NCI-H446 treated with DMSO at 0.1 percent for 48 hours (cell line): Measurements from ENCODE around the gene GNPNAT1.
A peak's percentile ranks its signal among the peaks of the same experiment; 100 is the strongest.
"Not testable (repeated sequence)": the region's sequence is repeated elsewhere in the genome, so short reads cannot be mapped to it uniquely, and the experiment has no call there.

Experiments
- DNase-seq: peaks from one replicate; lab custom pipeline; 2025; lab: John Stamatoyannopoulos, UW

The GNPNAT1 gene

GRCh38 chr14:52790011-52790755, 1.2 kb downstream of the GNPNAT1 start:
- no peak for DNase-seq

GRCh38 chr14:52789118-52789517, 2.3 kb downstream of the GNPNAT1 start:
- DNase-seq = no peak

- no peak for DNase-seq
Observed at GRCh38 chr14:52786887-52787286, 4.5 kb downstream of the GNPNAT1 start.

GRCh38 chr14:52783206-52783605, 8.2 kb downstream of the GNPNAT1 start:
- DNase-seq = no peak

GRCh38 chr14:52781629-52782028, 9.8 kb downstream of the GNPNAT1 start:
- DNase-seq = no peak

GRCh38 chr14:52780893-52781292, 10.5 kb downstream of the GNPNAT1 start:
- DNase-seq = no peak

GRCh38 chr14:52778702-52779101, 12.7 kb downstream of the GNPNAT1 start:
- DNase-seq = no peak

- DNase-seq = no peak
Observed at GRCh38 chr14:52776816-52777215, 14.6 kb downstream of the GNPNAT1 start.

- no peak for DNase-seq
Observed at GRCh38 chr14:52769887-52770286, 21.5 kb downstream of the GNPNAT1 start.

GRCh38 chr14:52767058-52767833, 24.2 kb downstream of the GNPNAT1 start:
- DNase-seq = no peak

GRCh38 chr14:52762923-52763322, 28.5 kb downstream of the GNPNAT1 start:
- DNase-seq = not testable (repeated sequence)

GRCh38 chr14:52759145-52759544, 32.3 kb downstream of the GNPNAT1 start:
- no peak for DNase-seq

- DNase-seq = no peak
Observed at GRCh38 chr14:52755607-52756316, 35.6 kb downstream of the GNPNAT1 start.

- no peak for DNase-seq
Observed at GRCh38 chr14:52748647-52749292, 42.6 kb downstream of the GNPNAT1 start.

- no peak for DNase-seq
Observed at GRCh38 chr14:52741865-52742264, 49.5 kb downstream of the GNPNAT1 start.

- no peak for DNase-seq
Observed at GRCh38 chr14:52740751-52741150, 50.7 kb downstream of the GNPNAT1 start.

- no peak for DNase-seq
Observed at GRCh38 chr14:52738409-52738808, 53.0 kb downstream of the GNPNAT1 start.

GRCh38 chr14:52735921-52736489, 55.4 kb downstream of the GNPNAT1 start:
- no peak for DNase-seq

GRCh38 chr14:52733824-52734223, 57.6 kb downstream of the GNPNAT1 start:
- no peak for DNase-seq

GRCh38 chr14:52730709-52731111, 60.7 kb downstream of the GNPNAT1 start:
- DNase-seq = no peak

- DNase-seq = peak; percentile 93
Observed at GRCh38 chr14:52729925-52730708, 61.3 kb downstream of the GNPNAT1 start, which contains the start of gene STYX. TSS of gene STYX (plus strand) at chr14:52730166. CDS start at chr14:52730475, 309 bp downstream.
